Forelimb muscle (tissue), 1 donor: ENCODE results near the gene QRFP. TPM values are rescaled to one million over a fixed set of nuclear protein-coding genes. Genes with fewer than 3 reads are reported as not detected.

Experiments used
- DNase-seq: peaks from one replicate; pipeline ENCODE4 v3.0.0-alpha.2; 2013; ENCODE audit warnings: low read depth
- polyA plus RNA-seq: library from polyadenylated mRNA; unstranded; fragments of 120-200 nt; gene quantifications from one replicate; pipeline ENCODE4 v1.2.1, GENCODE V29; 2013; ENCODE audit not compliant: insufficient read length

QRFP gene
- polyA plus RNA-seq, 1 donor: 0.33 TPM

DNA sequence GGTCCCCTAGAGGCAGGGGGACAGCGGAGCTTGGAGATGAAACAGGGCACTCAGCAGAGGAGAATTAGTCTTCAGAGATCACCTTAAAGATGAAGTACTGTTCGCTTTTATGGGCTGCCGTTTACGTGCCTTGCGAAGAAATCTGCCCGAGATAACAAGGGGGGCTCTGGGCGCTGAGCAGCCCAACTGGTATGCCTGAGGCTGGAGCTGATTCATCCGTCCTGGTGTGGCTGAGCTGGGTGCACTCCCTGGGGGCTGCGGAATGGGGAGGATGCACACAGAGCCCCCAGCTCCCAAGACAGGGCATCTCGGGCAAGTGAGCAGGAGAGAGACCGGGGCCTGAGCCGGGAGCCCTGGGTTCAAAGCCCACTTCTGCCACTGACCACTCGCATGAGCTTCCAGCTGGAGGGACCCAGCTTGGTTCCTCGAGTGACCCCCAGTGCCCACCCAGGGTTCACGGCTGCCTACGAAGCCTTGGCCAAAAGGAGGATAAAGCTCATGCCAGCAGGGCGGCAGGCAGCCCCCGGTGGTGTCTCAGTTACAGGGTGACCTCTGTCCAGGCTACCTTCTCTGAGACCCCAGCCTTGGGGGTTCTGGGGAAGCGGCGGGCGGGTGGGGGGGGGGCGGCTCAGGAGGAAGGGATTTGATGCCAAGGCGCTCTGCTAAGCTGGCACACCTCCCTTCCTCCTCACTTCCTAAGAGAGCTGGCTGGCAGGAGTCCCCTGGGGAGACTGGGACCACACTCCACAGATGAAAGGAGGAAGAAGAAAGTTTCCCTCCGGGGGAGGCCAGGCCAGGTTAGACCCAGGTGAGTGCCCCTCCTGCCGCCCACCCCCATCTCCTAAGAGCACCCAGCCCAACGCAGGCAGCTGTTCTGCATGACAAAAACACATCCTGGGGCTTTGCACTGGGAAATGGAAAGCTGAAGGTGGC lies 36.8 kb upstream of the QRFP start:
- no peak for DNase-seq

DNA sequence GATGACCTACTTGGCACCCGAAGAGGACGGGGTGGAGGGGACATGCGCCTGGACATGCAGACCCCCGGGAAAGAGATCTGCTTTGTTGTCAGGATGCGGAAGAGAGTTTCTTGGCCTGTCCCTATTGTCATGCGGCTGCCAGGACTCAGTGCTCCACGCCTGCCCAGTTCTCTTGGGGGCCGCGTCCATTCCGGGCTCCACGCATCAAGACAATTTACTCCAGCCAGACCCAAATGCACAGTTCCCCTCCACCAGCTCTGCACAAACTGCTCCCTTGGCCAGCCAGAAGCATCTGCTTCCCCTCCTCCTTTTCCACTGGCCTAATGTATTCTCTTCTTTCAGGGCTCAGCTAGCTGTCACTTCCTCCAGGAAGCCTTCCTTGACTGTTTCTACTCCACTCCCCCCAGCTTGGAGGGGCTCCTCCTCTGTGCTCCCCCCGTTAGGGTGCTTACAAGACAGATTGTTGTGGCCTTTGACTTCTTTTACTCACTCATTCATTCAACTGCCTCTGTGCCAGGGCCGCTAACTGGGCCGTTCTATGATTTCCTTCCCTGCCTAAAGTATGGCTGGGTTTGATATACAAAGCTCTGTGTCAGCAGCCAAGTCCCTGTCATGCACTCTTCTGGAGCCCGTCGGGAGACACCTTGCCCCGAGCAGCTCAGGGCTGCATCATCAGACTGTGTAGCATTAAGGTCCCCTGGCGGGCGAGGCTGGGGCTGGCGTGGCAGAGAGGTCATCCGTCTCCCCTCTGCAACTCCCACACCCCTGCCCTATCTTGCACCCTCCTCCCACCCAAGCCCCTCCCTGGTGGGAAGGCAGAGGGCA lies 35.9 kb upstream of the QRFP start:
- DNase-seq: peak; percentile 40

DNA sequence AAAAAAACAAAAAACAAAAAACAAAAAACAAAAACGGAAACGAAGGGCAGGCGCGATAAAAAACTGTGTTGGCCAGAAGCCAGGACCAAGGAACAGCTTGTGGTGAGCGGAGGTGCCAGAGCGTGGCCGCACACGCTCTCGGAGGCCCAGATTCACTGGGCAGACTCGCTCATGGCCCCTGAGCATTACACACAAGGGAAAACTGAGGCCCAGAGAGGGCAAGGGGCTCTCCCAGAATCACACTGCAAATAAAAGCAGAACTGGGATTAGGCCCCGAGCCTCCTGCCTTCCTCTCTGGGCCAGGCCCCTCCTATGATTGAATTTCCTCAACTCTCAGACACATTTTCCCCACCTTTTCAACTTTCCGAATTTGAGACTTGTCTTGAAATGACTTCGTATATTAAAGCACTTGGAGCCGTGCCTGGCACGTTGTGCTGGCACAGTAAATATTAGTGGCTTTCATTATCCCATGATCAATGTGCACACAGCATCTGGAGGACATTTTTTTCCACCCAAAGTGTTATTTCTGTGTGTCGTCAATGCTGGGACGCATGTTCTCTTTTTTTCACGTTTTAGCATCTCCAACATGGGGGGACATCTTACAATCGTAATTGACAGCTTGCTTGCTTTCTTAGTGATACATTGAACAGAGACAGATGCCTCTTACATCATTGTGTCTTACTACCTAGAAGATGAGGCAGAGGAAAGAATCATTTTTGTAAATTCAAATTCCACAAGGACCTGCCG lies 35.1 kb upstream of the QRFP start:
- DNase-seq: peak; percentile 28

DNA sequence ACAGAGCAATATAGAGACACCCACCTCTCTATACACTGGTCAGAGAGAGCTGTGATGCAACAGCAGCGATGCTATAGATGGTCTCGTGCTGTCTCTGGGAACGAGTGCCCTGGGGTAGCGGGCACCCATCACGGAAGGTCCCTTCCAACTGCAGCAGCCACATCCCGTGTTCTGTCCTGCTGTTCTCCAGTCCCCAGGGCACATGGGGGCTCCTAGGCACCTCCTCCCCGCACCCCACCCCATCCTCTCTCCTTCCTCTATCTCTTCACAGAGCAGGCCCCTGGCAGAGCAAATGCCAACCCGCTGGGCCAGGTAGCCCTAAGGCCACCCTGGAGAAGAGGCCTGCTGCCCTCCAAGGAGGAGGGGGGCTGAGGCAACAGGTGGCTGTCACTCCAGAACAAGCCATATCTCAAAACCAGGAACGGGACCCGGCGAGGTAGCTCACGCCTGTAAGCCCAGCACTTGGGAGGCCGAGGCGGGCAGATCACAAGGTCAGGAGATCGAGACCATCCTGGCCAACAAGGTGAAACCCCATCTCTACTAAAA lies 34.3 kb upstream of the QRFP start:
- DNase-seq: no peak

DNA sequence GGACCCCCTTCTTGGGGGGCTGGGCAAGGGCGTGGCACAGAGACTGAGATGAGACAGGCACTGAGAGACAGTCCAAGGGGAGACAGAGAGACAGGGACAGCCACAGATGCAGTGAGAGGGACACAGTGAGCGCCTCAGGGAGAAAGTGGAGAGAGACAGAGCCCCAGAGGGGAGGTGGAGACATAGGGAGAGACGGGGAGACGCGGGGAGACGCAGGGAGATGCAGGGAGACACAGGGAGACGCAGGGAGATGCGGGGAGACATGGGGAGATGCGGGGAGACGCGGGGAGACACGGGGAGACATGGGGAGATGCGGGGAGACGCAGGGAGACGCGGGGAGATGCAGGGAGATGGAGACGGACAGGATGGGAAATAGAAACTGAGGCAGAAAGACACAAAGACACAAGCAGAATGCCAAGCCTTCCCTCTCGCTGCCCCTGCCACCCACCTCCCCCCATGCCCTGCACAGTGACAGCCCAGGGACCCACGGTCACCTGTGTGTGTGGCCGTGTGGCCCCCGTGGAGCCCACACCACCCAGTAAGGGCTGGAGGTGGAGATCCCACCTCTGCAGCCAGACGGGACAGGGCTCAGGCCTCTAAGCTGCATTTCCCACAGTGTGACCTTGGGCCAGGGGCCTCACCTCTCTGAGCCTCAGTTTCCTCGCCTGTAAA lies 33.7 kb upstream of the QRFP start:
- DNase-seq: no peak

DNA sequence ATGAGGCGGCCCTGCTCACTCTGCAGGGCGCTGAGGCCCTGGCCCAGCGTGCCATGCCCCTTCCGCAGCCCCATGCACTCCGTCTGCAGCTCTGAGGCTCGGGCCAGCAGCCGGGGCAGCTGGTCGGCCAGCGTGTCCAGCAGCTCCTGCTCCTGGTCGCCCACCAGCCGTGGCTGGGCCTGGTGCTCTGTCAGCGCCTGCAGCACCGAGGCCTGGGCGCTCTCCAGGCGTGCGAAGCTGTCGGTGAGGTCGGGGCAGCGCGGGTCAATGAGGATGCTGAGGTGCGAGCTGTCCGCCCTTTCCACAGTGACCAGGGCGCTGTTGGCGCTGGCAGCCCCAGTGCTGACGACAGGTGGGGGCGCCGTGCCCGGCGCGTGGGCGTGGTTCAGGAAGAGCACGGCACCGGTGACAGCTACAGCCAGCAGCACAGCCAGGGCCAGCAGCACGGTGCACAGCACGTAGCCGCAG lies 33.0 kb upstream of the QRFP start:
- DNase-seq: no peak

DNA sequence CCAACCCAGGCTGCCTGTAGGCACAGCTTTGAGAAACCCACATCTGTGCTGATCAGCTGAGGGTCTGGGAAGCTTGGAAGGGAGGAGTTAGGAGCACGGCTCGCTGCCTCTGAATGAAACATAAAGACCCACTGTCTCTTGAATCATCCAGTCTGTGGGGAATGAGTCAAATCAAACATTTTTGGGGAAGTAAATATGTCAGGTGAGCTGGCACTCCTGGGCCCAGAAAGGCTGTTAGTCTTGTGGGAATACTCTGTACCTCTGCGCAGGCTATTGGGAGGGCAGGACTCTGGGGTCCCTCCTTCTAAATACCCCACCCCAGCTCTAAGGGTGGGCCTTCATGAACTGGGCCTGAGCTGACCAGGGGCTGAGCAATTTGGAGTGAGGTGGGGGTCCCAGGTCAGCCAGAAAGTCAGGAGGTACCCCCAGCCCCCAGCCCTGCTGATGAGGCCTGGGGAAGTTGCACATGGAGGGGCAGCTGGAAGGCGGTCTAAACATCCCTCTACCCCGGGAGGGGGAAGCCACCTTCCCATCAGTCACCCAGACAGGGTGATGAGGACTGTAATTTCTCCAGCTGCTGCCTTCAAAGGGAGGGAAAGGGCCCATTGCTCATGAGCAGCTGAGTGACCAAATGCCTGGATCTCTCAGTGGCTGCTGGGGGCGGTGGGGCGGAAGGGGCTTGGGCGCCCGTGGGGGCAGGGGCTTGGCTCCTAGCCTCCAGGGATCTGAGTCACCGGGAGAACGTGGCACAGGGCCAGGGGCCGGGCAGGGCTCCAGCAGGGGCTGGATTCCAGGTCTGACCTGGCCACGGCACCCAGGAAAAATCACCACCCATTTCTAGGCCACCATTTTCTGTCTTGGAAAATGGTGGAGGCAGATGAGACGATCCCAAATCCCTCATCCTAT lies 31.6 kb upstream of the QRFP start:
- no peak for DNase-seq

DNA sequence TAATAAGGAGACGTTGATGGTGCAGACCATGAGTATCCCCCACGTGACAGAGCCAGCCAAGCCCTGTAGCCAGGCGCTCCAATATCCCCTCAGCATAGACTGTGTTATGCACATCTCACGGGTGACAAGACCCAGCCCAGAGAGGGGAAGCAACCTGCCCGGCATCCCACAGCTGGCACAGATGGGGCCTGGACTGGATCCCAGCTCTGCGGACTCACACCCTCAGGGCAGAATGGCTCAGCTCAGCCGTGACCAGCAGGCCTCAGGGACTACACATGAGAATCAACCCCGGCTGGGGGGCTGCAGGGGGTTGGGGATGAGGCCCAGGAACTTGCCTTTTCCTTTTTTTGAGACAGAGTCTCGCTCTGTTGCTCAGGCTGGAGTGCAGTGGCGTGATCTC lies 30.7 kb upstream of the QRFP start:
- DNase-seq: no peak

DNA sequence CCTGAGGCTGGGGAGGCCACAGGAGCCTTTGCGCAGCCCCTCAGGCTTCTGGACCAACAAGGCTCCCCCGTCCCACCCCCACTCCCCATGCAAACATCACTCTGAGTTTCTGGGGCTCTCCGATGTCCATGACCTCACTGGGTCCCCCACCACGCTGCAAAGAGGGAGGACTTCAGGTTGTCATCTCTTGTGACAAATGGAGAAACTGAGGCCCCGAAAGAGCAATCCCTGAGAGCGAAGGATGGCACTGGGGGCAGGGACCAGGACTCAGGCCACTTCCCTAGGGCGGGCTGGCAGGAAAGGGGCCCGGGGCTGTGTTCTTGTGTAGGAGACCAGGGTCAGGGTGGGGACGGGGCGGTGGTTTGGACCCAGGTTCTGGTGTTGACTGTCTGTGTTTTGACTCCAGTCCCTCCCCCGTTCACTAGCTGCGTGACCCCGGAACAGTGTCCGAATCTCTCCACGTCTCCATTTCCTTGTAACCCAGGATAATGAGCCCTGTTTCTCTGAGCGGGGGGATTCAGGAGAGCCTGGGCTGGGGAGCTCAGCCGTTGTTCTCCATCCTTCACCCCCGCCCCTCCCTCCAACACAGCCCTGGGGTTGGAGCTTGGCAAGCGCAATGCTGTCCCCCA lies 28.6 kb upstream of the QRFP start:
- DNase-seq: no peak

DNA sequence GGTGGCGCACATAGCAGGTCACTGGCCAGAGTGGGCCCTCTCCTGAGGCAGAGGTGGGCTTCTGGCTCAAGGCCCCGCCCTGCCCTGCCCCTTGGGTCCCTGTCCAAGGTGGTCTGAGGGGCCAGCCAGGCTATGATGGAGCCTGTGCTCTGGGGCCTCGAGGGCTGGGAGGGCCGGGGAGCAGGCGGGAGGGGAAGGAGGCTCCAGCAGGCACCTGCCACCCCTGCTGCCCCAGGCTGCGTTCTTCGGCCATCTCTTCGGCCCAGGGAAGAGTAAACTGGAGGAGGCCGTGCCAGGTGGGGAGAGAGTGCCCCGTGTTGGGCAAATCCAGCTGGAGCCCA lies 27.8 kb upstream of the QRFP start:
- DNase-seq: no peak

DNA sequence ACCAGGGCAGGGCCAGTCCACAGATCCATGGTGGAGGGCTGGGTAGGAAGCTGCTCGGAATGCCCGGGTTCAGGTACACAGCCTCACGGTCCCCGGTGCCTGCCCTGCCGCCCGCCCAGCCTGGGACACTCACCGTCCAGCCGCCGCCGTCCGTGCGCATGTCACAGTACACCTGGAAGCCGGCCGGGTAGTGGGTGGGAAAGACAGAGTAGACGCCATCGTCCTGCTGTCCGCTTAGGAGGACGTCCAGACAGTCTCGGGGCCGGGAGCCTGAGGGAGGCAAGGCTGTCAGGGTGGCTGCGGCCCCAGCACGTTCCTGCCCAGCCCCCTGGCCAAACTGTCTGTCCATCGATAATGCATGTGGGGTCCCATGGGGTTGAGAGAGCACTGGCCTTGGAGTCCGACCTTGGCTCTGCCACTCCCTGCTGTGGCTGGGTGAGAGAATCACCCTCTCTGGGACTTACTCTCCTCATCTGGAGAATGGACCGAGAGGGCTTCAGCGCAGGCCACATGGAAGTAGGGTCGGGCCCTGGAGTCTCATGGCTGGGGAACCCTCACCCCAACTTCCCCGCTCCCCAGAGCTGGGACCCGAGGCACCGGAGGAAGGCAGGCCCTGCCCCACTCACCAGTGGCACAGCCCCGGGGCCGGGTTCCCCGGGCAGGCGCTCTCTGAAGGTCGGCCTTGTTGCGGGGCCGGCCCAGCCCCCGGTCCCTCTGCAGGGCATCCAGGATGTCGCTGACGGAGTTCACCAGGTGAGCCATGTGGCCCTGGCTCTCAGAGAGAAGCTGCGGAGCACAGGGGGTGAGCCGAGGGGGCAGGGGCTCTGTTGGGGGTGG lies 27.2 kb upstream of the QRFP start:
- DNase-seq: no peak

DNA sequence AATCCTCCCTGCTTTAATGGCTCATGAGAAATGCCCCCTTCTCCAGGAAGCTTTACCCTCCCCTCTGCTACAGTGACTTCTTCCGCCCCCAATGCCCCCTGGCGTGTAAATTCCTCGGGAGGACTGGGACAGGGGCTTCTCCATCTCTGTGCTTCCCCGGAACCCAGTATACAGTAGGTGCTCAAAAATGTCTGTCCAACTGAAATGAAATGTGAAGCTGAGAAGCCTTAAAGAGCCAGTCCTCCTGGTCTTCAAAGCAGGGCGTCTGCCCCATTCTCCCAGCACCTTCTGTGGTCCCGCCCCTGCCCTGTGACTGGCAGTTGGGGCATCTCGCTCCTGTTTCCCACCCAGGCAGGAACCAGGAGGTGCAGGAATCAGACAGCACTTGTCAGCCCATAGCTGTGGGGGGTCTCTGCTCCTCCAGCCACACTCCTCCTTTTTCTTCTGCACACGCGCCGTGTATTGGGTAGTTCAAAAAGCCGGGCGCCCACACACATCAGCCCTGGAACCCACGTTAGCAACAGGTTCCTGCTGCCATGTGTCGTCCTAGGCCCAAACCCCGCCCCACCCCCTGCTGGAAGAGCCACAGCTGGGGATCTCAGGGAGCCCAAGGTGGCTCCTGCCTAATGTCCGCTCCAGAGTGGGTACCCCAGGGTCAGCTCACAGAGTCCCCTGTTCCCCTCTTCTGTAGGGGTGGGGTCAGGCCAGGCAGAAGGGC lies 26.4 kb upstream of the QRFP start:
- DNase-seq: no peak

DNA sequence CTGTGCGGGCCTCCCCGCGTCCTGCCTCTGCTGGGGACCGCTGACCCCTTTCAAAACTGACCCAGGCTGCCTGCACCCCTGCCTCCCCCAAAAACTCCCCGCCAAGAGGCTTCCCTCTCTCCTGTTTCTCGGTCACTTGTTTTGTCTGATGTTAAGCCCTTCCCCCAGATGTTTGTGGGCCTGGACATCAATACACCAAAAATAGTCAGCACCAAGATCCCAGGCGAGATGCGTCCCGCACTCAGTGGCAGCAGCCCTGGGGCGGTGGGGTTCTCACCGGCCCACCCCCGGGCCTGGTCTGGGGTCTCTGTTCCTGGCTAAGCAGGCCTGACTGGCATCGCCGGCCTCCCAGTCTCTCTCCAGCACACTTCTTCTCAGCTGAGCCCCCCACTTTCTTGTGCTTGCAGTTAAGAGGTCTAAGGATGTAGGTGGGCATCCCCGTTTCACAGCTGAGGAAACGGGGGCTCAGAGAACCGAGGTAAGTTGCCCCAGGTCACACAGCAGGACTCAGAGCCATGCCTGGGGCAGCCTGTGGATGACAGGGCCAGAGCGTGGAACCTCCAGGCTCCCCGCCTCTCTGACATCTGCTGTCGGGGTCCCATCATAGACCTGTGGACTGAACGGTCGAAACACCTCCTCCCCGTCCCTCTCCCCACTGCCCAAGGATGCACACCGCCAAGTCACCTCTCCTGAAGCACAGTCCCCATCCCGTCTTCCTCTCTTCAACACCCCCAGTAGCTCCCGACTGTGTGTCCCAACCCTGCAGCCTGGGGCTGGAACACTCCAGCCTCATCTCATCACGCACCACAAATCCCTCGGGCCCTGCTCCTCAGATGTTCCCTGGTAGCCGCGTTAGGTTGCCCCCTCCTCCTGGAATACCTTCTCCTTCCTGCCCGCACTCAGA lies 25.6 kb upstream of the QRFP start:
- no peak for DNase-seq

DNA sequence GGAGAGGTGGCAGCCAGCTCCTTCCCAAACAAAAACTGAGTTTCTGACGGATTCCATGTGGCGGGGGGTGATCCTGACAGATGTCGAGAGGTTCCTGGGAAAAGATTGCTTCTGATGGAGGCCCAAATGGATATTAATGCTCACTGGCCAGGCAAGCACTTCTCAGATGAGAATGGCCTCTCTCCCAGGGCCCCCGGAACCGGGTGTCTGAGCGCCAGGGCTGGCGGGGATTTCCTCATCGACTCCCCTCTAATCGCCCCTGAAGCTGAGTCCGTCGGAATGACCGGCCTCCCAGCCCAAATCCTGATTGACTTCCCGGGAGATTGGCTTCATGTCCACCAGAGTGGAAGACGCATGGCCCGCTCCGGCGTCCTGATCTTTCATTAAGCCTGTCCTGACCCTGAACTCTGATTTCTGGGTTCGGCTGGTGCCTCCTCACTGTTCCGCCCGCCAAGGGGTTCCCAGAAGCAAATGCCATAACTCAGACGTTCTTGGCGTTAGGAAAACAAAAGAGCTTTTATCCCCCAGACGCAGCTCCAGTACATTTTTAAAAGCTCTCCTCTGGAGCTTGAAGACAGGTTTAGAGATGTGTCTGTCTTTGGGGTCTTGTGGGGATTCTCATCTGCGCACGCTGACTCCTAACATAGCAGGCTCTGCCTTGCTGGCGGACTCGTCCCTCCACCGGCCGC lies 24.8 kb upstream of the QRFP start:
- DNase-seq: no peak

DNA sequence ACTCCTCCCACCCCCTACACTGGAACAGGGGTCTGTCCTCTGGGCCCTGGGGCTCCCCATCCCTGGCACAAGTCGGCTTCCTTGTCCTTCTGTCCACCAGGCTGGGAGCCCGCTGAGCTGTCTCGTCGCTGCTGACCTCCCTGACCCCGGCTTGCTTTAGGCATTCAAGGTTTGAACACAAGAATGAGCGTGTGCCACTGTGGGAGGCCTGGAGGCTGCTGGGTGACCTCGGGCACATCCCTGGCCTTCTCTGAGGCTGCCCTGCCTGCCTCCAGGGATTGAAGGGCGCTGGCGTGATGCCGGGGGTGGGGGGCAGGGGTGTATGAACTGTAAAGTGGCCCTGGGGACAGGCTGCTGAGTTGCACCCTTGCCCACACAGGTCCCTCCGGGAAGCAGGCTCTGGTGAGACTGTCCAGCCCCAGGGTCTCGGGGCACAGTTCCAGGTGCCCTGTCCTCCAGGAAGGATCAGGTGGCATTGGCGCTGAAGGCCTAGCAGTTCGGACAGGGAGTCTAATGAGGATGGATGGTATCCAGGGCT lies 24.2 kb upstream of the QRFP start:
- DNase-seq: no peak

DNA sequence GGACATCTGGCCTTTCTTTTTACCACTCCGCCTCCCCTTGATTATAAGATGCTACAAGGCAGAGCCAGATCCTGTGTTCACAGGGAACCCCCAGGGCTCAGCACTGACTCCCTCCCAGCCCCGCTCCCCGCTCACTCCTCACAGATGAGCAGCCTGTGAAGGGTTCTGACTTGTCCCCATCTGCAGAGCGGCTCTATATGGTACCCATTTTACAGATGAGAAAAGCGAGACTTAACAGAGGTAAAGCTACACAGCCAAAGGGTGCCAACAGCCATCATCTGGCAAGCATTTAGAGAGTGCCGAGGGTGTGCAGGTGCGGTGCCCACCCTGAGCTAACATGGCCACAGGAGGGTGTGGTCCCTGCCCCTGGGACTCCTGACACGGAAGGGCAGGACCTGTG lies 23.6 kb upstream of the QRFP start:
- no peak for DNase-seq
